ENCODE data around the gene HOXB2. TPM values are rescaled to one million over a fixed set of nuclear protein-coding genes. Genes with fewer than 3 reads are reported as not detected.
A peak's percentile ranks its signal among the peaks of the same experiment; 100 is the strongest.

The HOXB2 gene
- total RNA-seq, 1 donor from 2014 or later, result 55.3 TPM

GRCh38 chr17:48571826-48572417 is 27.0 kb upstream of the HOXB2 start:
- H3K36me3 ChIP-seq, result no peaks in the 10 kb centered on the region
- H3K27ac ChIP-seq, result peak overlapping the region; percentile 93 to 97
- no peaks in the 10 kb centered on the region for H3K9me3 ChIP-seq
- TF ChIP-seq CTCF (IDR thresholded peaks at IDR 0.05), result no peak
- DNase-seq (ENCODE audit: low spot score in 2 of 2), result no peak
- peaks cover 7 to 83% of the 10 kb centered on the region in 2 donors for H3K4me1 ChIP-seq
- no peaks in the 10 kb centered on the region for H3K27me3 ChIP-seq
- peak overlapping the region; percentile 46 to 75 for H3K4me3 ChIP-seq
- intact Hi-C loops (cut with DNase I), result loop anchor here (2.0 kb wide), 1 partner anchor 17 kb away; no protein-coding TSS in a partner anchor

GRCh38 chr17:48571024-48571818 is 26.3 kb upstream of the HOXB2 start:
- peak overlapping the region; percentile 46 to 75 for H3K4me3 ChIP-seq
- peak overlapping the region; percentile 93 to 97 for H3K27ac ChIP-seq
- intact Hi-C loops (cut with DNase I), result loop anchor here (2.0 kb wide), 1 partner anchor 16 kb away; no protein-coding TSS in a partner anchor
- TF ChIP-seq CTCF (IDR thresholded peaks at IDR 0.05), result no peak
- H3K36me3 ChIP-seq, result no peaks in the 10 kb centered on the region
- no peaks in the 10 kb centered on the region for H3K9me3 ChIP-seq
- no peaks in the 10 kb centered on the region for H3K27me3 ChIP-seq
- no peak for DNase-seq (ENCODE audit: low spot score in 2 of 2)
- H3K4me1 ChIP-seq, result peaks cover 7 to 85% of the 10 kb centered on the region in 2 donors

- Histone ChIP-seq H3K27ac (peak overlapping the region; percentile 93 to 97), H3K36me3 (no peaks in the 10 kb centered on the region), H3K4me3 (peak overlapping the region; percentile 46 to 75), H3K27me3 (no peaks in the 10 kb centered on the region), H3K4me1 (peaks cover 2 to 84% of the 10 kb centered on the region in 2 donors), H3K9me3 (no peaks in the 10 kb centered on the region)
- DNase-seq (ENCODE audit: low spot score in 2 of 2), result no peak
- intact Hi-C loops (cut with DNase I), result loop anchor here (2.0 kb wide), 1 partner anchor 16 kb away; no protein-coding TSS in a partner anchor
- TF ChIP-seq CTCF (IDR thresholded peaks at IDR 0.05), result no peak
Measured at GRCh38 chr17:48570325-48571023, 25.6 kb upstream of the HOXB2 start.

GRCh38 chr17:48569674-48570324 is 24.9 kb upstream of the HOXB2 start:
- no peaks in the 10 kb centered on the region for H3K27me3 ChIP-seq
- no peak for TF ChIP-seq CTCF (IDR thresholded peaks at IDR 0.05)
- no peaks in the 10 kb centered on the region for H3K36me3 ChIP-seq
- H3K27ac ChIP-seq, result peak overlapping the region; percentile 93 to 97
- no peaks in the 10 kb centered on the region for H3K9me3 ChIP-seq
- H3K4me1 ChIP-seq, result peaks cover 2 to 85% of the 10 kb centered on the region in 2 donors
- H3K4me3 ChIP-seq, result peak overlapping the region; percentile 46 to 75
- intact Hi-C loops (cut with DNase I), result loop anchor here (2.0 kb wide), 1 partner anchor 15 kb away; no protein-coding TSS in a partner anchor
- DNase-seq (ENCODE audit: low spot score in 2 of 2), result no peak

GRCh38 chr17:48569240-48569582 is 24.3 kb upstream of the HOXB2 start:
- no peak for DNase-seq (ENCODE audit: low spot score in 2 of 2)
- intact Hi-C loops (cut with DNase I), result no loop called here
- Histone ChIP-seq H3K27me3 (no peaks in the 10 kb centered on the region), H3K4me3 (peak overlapping the region; percentile 35 to 75), H3K27ac (peak overlapping the region; percentile 93 to 97), H3K9me3 (no peaks in the 10 kb centered on the region), H3K36me3 (no peaks in the 10 kb centered on the region), H3K4me1 (peaks cover 2 to 80% of the 10 kb centered on the region in 2 donors)
- no peak for TF ChIP-seq CTCF (IDR thresholded peaks at IDR 0.05)
